HEK293T (cell line): ENCODE measurements around the gene ZDHHC22.

Experiments
- CTCF ChIA-PET: fragments of 350-600 bp; formaldehyde crosslinking; extraction: SDS; loops from one replicate; lab custom pipeline; 2021; ENCODE audit warnings: antibody characterized with exemption, inconsistent platforms; lab: Yijun Ruan, JAX
- POLR2A ChIA-PET: fragments of 350-600 bp; formaldehyde crosslinking; extraction: SDS; loops from one replicate; lab custom pipeline; 2020; ENCODE audit warnings: antibody characterized with exemption, inconsistent platforms; lab: Yijun Ruan, JAX
- DNase-seq: peaks from one replicate; pipeline ENCODE4 v3.0.0; 2012; ENCODE audit warnings: mixed read lengths; ENCODE audit errors: extremely low spot score
- ARNT ChIP-seq: fragments of 450-650 bp; IDR thresholded peaks from 2 replicates; pipeline ENCODE4 v1.6.1; 2017; ENCODE audit warnings: mild to moderate bottlenecking
- BHLHE40 ChIP-seq: fragments of 450-650 bp; IDR thresholded peaks from 2 replicates; pipeline ENCODE4 v1.6.1; 2016; ENCODE audit warnings: mild to moderate bottlenecking, moderate library complexity, borderline replicate concordance
- CTBP1 ChIP-seq: fragments of 450-650 bp; IDR thresholded peaks from 2 replicates; pipeline ENCODE4 v1.6.1; 2016; ENCODE audit warnings: borderline replicate concordance
- ELF4 ChIP-seq: fragments of 450-650 bp; IDR thresholded peaks from 2 replicates; pipeline ENCODE4 v1.6.1; 2017; ENCODE audit warnings: antibody characterized with exemption
- FOXA1 ChIP-seq: fragments of 450-650 bp; IDR thresholded peaks from 2 replicates; pipeline ENCODE4 v1.6.1; 2016; ENCODE audit warnings: mild to moderate bottlenecking
- FOXK2 ChIP-seq: fragments of 450-650 bp; IDR thresholded peaks from 2 replicates; pipeline ENCODE4 v1.6.1; 2016; ENCODE audit warnings: mild to moderate bottlenecking
- FOXM1 ChIP-seq: fragments of 450-650 bp; IDR thresholded peaks from 2 replicates; pipeline ENCODE4 v1.6.1; 2017; ENCODE audit warnings: mild to moderate bottlenecking, borderline replicate concordance
- HDGF ChIP-seq: fragments of 450-650 bp; IDR thresholded peaks from 2 replicates; pipeline ENCODE4 v1.6.1; 2017; ENCODE audit warnings: antibody characterized with exemption, borderline replicate concordance
- L3MBTL2 ChIP-seq: fragments of 450-650 bp; conservative IDR thresholded peaks from 2 replicates; pipeline ENCODE4 v1.6.1; 2016; ENCODE audit warnings: mild to moderate bottlenecking
- LEF1 ChIP-seq: fragments of 450-650 bp; IDR thresholded peaks from 2 replicates; pipeline ENCODE4 v1.6.1; 2017; ENCODE audit warnings: mild to moderate bottlenecking, borderline replicate concordance
- NFRKB ChIP-seq: fragments of 450-650 bp; IDR thresholded peaks from 2 replicates; pipeline ENCODE4 v1.6.1; 2016; ENCODE audit warnings: mild to moderate bottlenecking, moderate library complexity
- PKNOX1 ChIP-seq: fragments of 450-650 bp; IDR thresholded peaks from 2 replicates; pipeline ENCODE4 v1.6.1; 2016
- SP1 ChIP-seq: fragments of 450-650 bp; IDR thresholded peaks from 2 replicates; pipeline ENCODE4 v1.6.1; 2017
- SUZ12 ChIP-seq: fragments of 450-650 bp; IDR thresholded peaks from 2 replicates; pipeline ENCODE4 v1.6.1; 2016; ENCODE audit warnings: mild to moderate bottlenecking
- TARDBP ChIP-seq: fragments of 450-650 bp; IDR thresholded peaks from 2 replicates; pipeline ENCODE4 v1.6.1; 2016
- ZNF384 ChIP-seq: fragments of 450-650 bp; IDR thresholded peaks from 2 replicates; pipeline ENCODE4 v1.6.1; 2016

ZDHHC22 gene

GRCh38 chr14:77103951-77104350 is 37.6 kb downstream of the ZDHHC22 start:
- CTCF ChIA-PET, result interaction anchor here (0.6 to 1.4 kb wide), 2 partner anchors 10 to 256 kb away, joined by 3 to 4 read pairs; no protein-coding TSS in a partner anchor
- POLR2A ChIA-PET, result no interaction called here
- no peak for DNase-seq
- TF ChIP-seq TARDBP (no peak), HDGF (no peak), CTBP1 (no peak), FOXM1 (no peak), SP1 (no peak), FOXA1 (no peak), SUZ12 (no peak), FOXK2 (no peak), LEF1 (no peak), ZNF384 (no peak), NFRKB (no peak), ARNT (no peak), L3MBTL2 (no peak), BHLHE40 (no peak)

- ChIA-PET POLR2A (no interaction called here), CTCF (interaction anchor here (0.6 to 1.4 kb wide), 2 partner anchors 11 to 256 kb away, joined by 3 to 4 read pairs; no protein-coding TSS in a partner anchor)
- TF ChIP-seq CTBP1, result no peak
- no peak for TF ChIP-seq ARNT
- TF ChIP-seq FOXK2, result no peak
- no peak for TF ChIP-seq SUZ12
- no peak for TF ChIP-seq NFRKB
- no peak for TF ChIP-seq ZNF384
- no peak for TF ChIP-seq ELF4
- TF ChIP-seq FOXM1, result no peak
- no peak for TF ChIP-seq BHLHE40
- DNase-seq, result no peak
Measured at GRCh38 chr14:77103475-77103874, 38.1 kb downstream of the ZDHHC22 start.

- no peak for TF ChIP-seq FOXA1
- TF ChIP-seq FOXM1, result no peak
- no peak for TF ChIP-seq FOXK2
- POLR2A ChIA-PET, result no interaction called here
- DNase-seq, result no peak
- CTCF ChIA-PET, result interaction anchor here (0.6 to 1.4 kb wide), 2 partner anchors 22 to 230 kb away, joined by 3 to 4 read pairs; no protein-coding TSS in a partner anchor
Measured at GRCh38 chr14:77102154-77102553, 39.4 kb downstream of the ZDHHC22 start.

- ChIA-PET CTCF (no interaction called here), POLR2A (no interaction called here)
- no peak for DNase-seq
- no peak for TF ChIP-seq SP1
- TF ChIP-seq FOXA1, result no peak
- TF ChIP-seq L3MBTL2, result no peak
- TF ChIP-seq FOXK2, result no peak
Measured at GRCh38 chr14:77100961-77101360, 40.6 kb downstream of the ZDHHC22 start.

GRCh38 chr14:77099425-77100167 is 42.0 kb downstream of the ZDHHC22 start:
- POLR2A ChIA-PET, result interaction anchor here (0.8 to 3.2 kb wide), 4 partner anchors 9 to 222 kb away, joined by 3 to 9 read pairs (median 6); partner anchors contain the start of gene GSTZ1
- peak; percentile 34 for DNase-seq
- TF ChIP-seq L3MBTL2 (peak; percentile 96), CTBP1 (no peak)
- CTCF ChIA-PET, result interaction anchor here (0.7 to 1.7 kb wide), 4 partner anchors 8 to 223 kb away, joined by 3 to 7 read pairs (median 6); no protein-coding TSS in a partner anchor

- DNase-seq, result no peak
- TF ChIP-seq TARDBP (no peak), SUZ12 (no peak), LEF1 (no peak), CTBP1 (no peak), HDGF (no peak), SP1 (no peak), FOXK2 (no peak), L3MBTL2 (no peak), ZNF384 (no peak), BHLHE40 (no peak), FOXA1 (no peak), PKNOX1 (no peak), ELF4 (no peak), ARNT (no peak), NFRKB (no peak), FOXM1 (no peak)
Measured at GRCh38 chr14:77098529-77099353, 42.9 kb downstream of the ZDHHC22 start.

More at GRCh38 chr14:77098529-77099353, 42.9 kb downstream of the ZDHHC22 start:
- ChIA-PET CTCF (interaction anchor here (0.6 to 2.1 kb wide), 6 partner anchors 9 to 223 kb away, joined by 3 to 8 read pairs (median 4); no protein-coding TSS in a partner anchor), POLR2A (interaction anchor here (0.6 to 3.2 kb wide), 6 partner anchors 10 to 222 kb away, joined by 3 to 9 read pairs (median 6); partner anchors contain the start of gene GSTZ1)
